Kidney epithelial cell (primary cell): Measurements from ENCODE around the gene HLA-E. TPM values are rescaled to one million over a fixed set of nuclear protein-coding genes. Genes with fewer than 3 reads are reported as not detected.

Source experiments
- DNase-seq: peaks from one replicate; pipeline ENCODE4 v3.0.0-alpha.2; 2010; ENCODE audit warnings: low read depth
- H3K27me3 ChIP-seq: 2 replicates; pipeline ENCODE4 v1.6.0; 2011; ENCODE audit warnings: low read length; ENCODE audit not compliant: control insufficient read depth, insufficient read depth
- H3K36me3 ChIP-seq: 2 replicates; pipeline ENCODE4 v1.5.1; 2011; ENCODE audit warnings: low read length; ENCODE audit not compliant: control insufficient read depth, insufficient read depth
- H3K4me3 ChIP-seq: 2 replicates; pipeline ENCODE4 v1.5.1; 2011; ENCODE audit warnings: low read depth, mild to moderate bottlenecking, control low read depth, low read length
- CTCF ChIP-seq: IDR thresholded peaks from 2 replicates; pipeline ENCODE4 v1.5.1; 2011; ENCODE audit warnings: mild to moderate bottlenecking, moderate library complexity, low read length, control low read depth, inconsistent platforms; ENCODE audit not compliant: insufficient read depth, poor library complexity, severe bottlenecking
- total RNA-seq: library from RNA; depleted of rRNA; stranded (reverse); fragments of >200 nt; gene quantifications from 2 replicates; pipeline ENCODE4 v1.2.3, GENCODE V29; 2015

Gene HLA-E
- 109 and 115 TPM in 2 replicates for total RNA-seq

DNA sequence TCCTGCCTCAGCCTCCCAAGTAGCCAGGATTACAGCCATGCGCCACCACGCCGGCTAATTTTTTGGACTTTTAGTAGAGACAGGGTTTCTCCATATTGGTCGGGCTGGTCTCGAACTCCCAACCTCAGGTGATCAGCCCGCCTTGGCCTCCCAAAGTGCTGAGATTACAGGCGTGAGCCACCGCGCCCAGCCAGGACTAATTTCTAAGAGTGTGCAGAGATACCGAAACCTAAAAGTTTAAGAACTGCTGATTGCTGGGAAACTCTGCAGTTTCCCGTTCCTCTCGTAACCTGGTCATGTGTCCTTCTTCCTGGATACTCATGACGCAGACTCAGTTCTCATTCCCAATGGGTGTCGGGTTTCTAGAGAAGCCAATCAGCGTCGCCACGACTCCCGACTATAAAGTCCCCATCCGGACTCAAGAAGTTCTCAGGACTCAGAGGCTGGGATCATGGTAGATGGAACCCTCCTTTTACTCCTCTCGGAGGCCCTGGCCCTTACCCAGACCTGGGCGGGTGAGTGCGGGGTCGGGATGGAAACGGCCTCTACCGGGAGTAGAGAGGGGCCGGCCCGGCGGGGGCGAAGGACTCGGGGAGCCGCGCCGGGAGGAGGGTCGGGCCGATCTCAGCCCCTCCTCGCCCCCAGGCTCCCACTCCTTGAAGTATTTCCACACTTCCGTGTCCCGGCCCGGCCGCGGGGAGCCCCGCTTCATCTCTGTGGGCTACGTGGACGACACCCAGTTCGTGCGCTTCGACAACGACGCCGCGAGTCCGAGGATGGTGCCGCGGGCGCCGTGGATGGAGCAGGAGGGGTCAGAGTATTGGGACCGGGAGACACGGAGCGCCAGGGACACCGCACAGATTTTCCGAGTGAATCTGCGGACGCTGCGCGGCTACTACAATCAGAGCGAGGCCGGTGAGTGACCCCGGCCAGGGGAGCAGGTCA, at the start of gene HLA-E:
Gene HLA-E, plus strand, starts transcription at position 429 of the 945 bp plus-strand sequence. Its CDS starts 23 bp downstream, at position 452.
- DNase-seq: peak; percentile 99
- no peak for TF ChIP-seq CTCF

DNA sequence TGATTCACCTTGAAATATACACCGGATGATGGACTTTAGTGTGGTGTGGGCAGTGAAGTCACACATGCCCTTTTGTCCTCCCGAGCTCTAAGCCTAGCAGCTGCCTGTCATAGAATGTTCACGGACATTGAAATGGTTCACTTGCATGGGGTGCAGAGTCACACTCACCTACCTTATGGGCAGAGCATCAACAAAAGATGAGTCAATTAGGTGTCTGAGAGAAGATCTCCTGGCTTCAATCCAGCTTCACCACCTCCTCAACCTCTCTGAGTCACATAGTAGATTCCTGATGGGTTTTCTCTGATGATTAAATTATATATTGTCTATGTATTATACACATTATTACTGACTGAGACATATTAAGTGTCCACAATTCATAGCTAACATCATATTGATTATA, 48.1 kb upstream of the HLA-E start:
- Histone ChIP-seq H3K27me3 (peaks cover 26% of the 10 kb centered on the region), H3K36me3 (no peaks in the 10 kb centered on the region), H3K4me3 (no peak overlapping the region)
- no peak for TF ChIP-seq CTCF
- DNase-seq: no peak

More for the DNA sequence above, at the start of gene HLA-E:
- H3K4me3 ChIP-seq: peak within 1 kb of the TSS; percentile 92
- peaks cover 4% of the 10 kb centered on the region for H3K36me3 ChIP-seq
- no peaks in the 10 kb centered on the region for H3K27me3 ChIP-seq

GRCh38 chr6:30443657-30444450, 45.5 kb upstream of the HLA-E start:
- Histone ChIP-seq H3K27me3 (peaks cover 46% of the 10 kb centered on the region), H3K36me3 (no peaks in the 10 kb centered on the region), H3K4me3 (no peak overlapping the region)
- DNase-seq: no peak
- no peak for TF ChIP-seq CTCF

GRCh38 chr6:30444451-30444742, 44.9 kb upstream of the HLA-E start:
- H3K27me3 ChIP-seq: peaks cover 48% of the 10 kb centered on the region

DNA sequence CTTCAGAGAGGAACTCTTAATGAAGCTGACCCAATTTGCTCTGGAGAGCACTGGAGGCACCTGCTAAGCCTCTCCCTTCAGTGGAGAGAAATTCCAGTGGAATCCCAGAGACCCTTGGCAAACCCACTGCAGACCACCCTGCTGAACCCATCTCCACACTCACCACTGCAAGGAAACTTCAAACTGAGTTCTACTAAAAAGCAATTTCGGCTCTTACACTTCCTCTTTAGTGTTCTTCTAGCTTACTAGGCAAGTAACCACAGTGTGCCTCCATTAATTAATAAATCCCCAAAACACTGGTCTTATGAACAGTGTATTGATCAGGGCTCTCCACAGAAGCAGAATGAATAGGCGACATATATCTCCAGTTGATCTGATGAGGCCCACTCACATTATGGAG, 43.0 kb upstream of the HLA-E start:
- Histone ChIP-seq H3K27me3 (peaks cover 63% of the 10 kb centered on the region), H3K4me3 (no peak overlapping the region), H3K36me3 (no peaks in the 10 kb centered on the region)
- TF ChIP-seq CTCF: no peak
- no peak for DNase-seq

More at GRCh38 chr6:30444451-30444742, 44.9 kb upstream of the HLA-E start:
- no peak overlapping the region for H3K4me3 ChIP-seq
- no peak for TF ChIP-seq CTCF
- no peak for DNase-seq
- H3K36me3 ChIP-seq: no peaks in the 10 kb centered on the region
